GM12878 (cell line): ENCODE results near the gene YTHDC1. TPM values are rescaled to one million over a fixed set of nuclear protein-coding genes. Genes with fewer than 3 reads are reported as not detected.

Source experiments
- ATAC-seq: fragments of 200-7000 bp; cut with Tn5 transposase; 3 replicates; pipeline ENCODE4 v1.9.1; 2020; ENCODE audit warnings: mild to moderate bottlenecking, moderate library complexity
- BruUV-seq: library from RNA; stranded (reverse); fragments of 400-500 nt; replicated peaks from 2 replicates; lab custom pipeline; 2021; lab: Mats Ljungman, UMichigan
- CTCF ChIA-PET: fragments of 300-600 bp; sonication (Branson Sonifier 250); formaldehyde crosslinking; extraction: SDS; loops from one replicate; lab custom pipeline; 2021; ENCODE audit warnings: inconsistent platforms; lab: Yijun Ruan, JAX
- POLR2A ChIA-PET: fragments of 350-600 bp; formaldehyde crosslinking; extraction: SDS; loops from one replicate; lab custom pipeline; 2021; ENCODE audit warnings: inconsistent platforms; lab: Charles Lee
- RAD21 ChIA-PET: fragments of 300-600 bp; sonication (Branson Sonifier 250); formaldehyde crosslinking; loops from one replicate; lab custom pipeline; 2023; ENCODE audit warnings: antibody characterized with exemption; ENCODE audit not compliant: unreplicated experiment; lab: Charles Lee
- SMC1A ChIA-PET: fragments of 300-600 bp; sonication (Branson Sonifier 250); formaldehyde crosslinking; loops from one replicate; lab custom pipeline; 2023; ENCODE audit not compliant: unreplicated experiment, uncharacterized antibody; lab: Charles Lee
- DNase-seq: peaks from one replicate; pipeline ENCODE4 v3.0.0-alpha.2; 2011; ENCODE audit warnings: low read depth, low spot score
- FAIRE-seq: peaks from 3 replicates; lab custom pipeline; 2011; peaks lifted over from hg19 to GRCh38; lab: Jason Lieb, UNC
- H2AFZ ChIP-seq: 2 replicates; pipeline ENCODE4 v1.6.0; 2011; ENCODE audit warnings: low read depth, low read length, control low read depth; ENCODE audit not compliant: control insufficient read depth
- H3K27ac ChIP-seq: 2 replicates; pipeline ENCODE4 v1.5.1; 2011; ENCODE audit warnings: control low read depth; ENCODE audit not compliant: control insufficient read depth, insufficient read depth
- H3K27me3 ChIP-seq, 2 experiments: replicated peaks in 1 of 2; 2 replicates each; pipeline versions ENCODE4 v1.6.0 to v1.6.1; 2011; ENCODE audit warnings: low read length in 1 of 2; ENCODE audit not compliant: control insufficient read depth in 2 of 2, insufficient read depth in 2 of 2
- H3K36me3 ChIP-seq, 2 experiments: 2 replicates each; pipeline ENCODE4 v1.5.1; 2011; ENCODE audit warnings: low read length in 1 of 2; ENCODE audit not compliant: control insufficient read depth in 2 of 2, insufficient read depth in 2 of 2
- H3K4me1 ChIP-seq: 2 replicates; pipeline ENCODE4 v1.6.1; 2011; ENCODE audit warnings: mild to moderate bottlenecking, low read length, moderate library complexity, mixed read lengths; ENCODE audit not compliant: control insufficient read depth, insufficient read depth
- H3K4me2 ChIP-seq: 2 replicates; pipeline ENCODE4 v1.6.0; 2011; ENCODE audit warnings: control low read depth; ENCODE audit not compliant: control insufficient read depth, insufficient read depth
- H3K4me3 ChIP-seq: fragments of 200-600 bp; sonication (generic); 2 replicates; pipeline ENCODE4 v1.5.1; 2016
- H3K79me2 ChIP-seq: 2 replicates; pipeline ENCODE4 v1.6.0; 2011; ENCODE audit warnings: low read length; ENCODE audit not compliant: control insufficient read depth, insufficient read depth
- H3K9ac ChIP-seq: 2 replicates; pipeline ENCODE4 v1.8.0; 2011; ENCODE audit warnings: low read length, control low read depth, mixed read lengths; ENCODE audit not compliant: control insufficient read depth, insufficient read depth
- H3K9me3 ChIP-seq: replicated peaks from 3 replicates; pipeline ENCODE4 v1.5.1; 2011; ENCODE audit warnings: mild to moderate bottlenecking, low read length; ENCODE audit not compliant: control insufficient read depth, insufficient read depth
- H4K20me1 ChIP-seq: 2 replicates; pipeline ENCODE4 v1.6.0; 2011; ENCODE audit not compliant: control insufficient read depth, insufficient read depth
- CHD1 ChIP-seq: IDR thresholded peaks from 2 replicates; pipeline ENCODE4 v1.6.1; 2012; ENCODE audit warnings: low read depth, low read length, improper control_type of control experiment
- DPF2 ChIP-seq: fragments of 450-650 bp; IDR thresholded peaks from 2 replicates; pipeline ENCODE4 v1.6.1; 2017; ENCODE audit warnings: mild to moderate bottlenecking
- E2F8 ChIP-seq: fragments of 450-650 bp; IDR thresholded peaks from 2 replicates; pipeline ENCODE4 v1.6.1; 2018; ENCODE audit warnings: mild to moderate bottlenecking, low read depth, moderate library complexity; ENCODE audit not compliant: partially characterized antibody
- EED ChIP-seq: sonication (generic); IDR thresholded peaks from 2 replicates; pipeline ENCODE4 v1.6.1; 2016; ENCODE audit warnings: antibody characterized with exemption, low read depth
- IKZF2 ChIP-seq, 2 experiments: fragments of 450-650 bp; IDR thresholded peaks; 2 replicates each; pipeline ENCODE4 v1.6.1; 2017; ENCODE audit warnings: mild to moderate bottlenecking in 2 of 2, moderate library complexity in 2 of 2
- PAX5 ChIP-seq: IDR thresholded peaks from 2 replicates; pipeline ENCODE4 v1.6.1; 2011; ENCODE audit warnings: low read depth, low read length, borderline replicate concordance
- SREBF2 ChIP-seq: IDR thresholded peaks from 2 replicates; pipeline ENCODE4 v1.6.1; 2012; ENCODE audit warnings: mild to moderate bottlenecking, low read length
- WRNIP1 ChIP-seq: IDR thresholded peaks from 2 replicates; pipeline ENCODE4 v1.6.1; 2011; ENCODE audit warnings: low read depth, low read length, improper control_type of control experiment, borderline replicate concordance
- WGBS: methylation state at CpG from one replicate; pipeline ENCODE4 v1.1.6; 2016; ENCODE audit warnings: low lambda C conversion rate; ENCODE audit not compliant: insufficient replicate concordance, insufficient coverage; ENCODE audit errors: missing lambda C conversion rate; 5-methylcytosine and 5-hydroxymethylcytosine counted together
- in situ Hi-C: fragments of 300-500 bp; cut with MboI; formaldehyde crosslinking; loops from 9 replicates; pipeline ENCODE4 v1.14.3; 2018; ENCODE audit warnings: mixed read lengths
- intact Hi-C: fragments of 100-400 bp; cut with micrococcal nuclease; formaldehyde crosslinking; loops from one replicate; pipeline ENCODE4 v1.14.2; 2022; ENCODE audit not compliant: unreplicated experiment
- polyA plus RNA-seq, 11 experiments: library from polyadenylated mRNA; depleted of rRNA in 4 of 11; unstranded in 6 of 11; stranded (reverse) in 5 of 11; fragments of >200 nt; fragmentation: Nextera tagmentation in 4 of 11; fragmentation: Illumina TruSeq in 1 of 11; extraction: Ambion mirVana in 4 of 11; extraction: Trizol in 1 of 11; gene quantifications; 1 replicate in 1 of 11; 2 replicates in 10 of 11; pipeline versions ENCODE4 v1.2.1 to v1.2.3, GENCODE V29; 2011 to 2016; ENCODE audit warnings: inconsistent platforms in 2 of 11, missing spikeins in 2 of 11, low read depth in 1 of 11
- total RNA-seq, 4 experiments: library from RNA; depleted of rRNA in 3 of 4; stranded (reverse); fragments of >200 nt in 3 of 4; fragmentation: Illumina TruSeq in 1 of 4; extraction: Trizol in 1 of 4; gene quantifications; 2 replicates each; pipeline versions ENCODE4 v1.2.1 to v1.2.3, GENCODE V29; 2013 to 2021

YTHDC1 gene
- total and polyA plus RNA-seq, 10 of the 15 experiments (the other 5 are each of a cell fraction or from before 2014, with no cell fraction given), result 18.7 to 83.2 (median 47.5) TPM

- ATAC-seq (peak; percentile 61), FAIRE-seq (peak; percentile 18), DNase-seq (no peak)
- H3K9me3 ChIP-seq, result no peaks in the 10 kb centered on the region
- H3K27ac ChIP-seq, result no peak overlapping the region
- H3K4me3 ChIP-seq, result no peak overlapping the region
- CTCF ChIA-PET, result interaction anchor here (1.0 to 1.4 kb wide), 2 partner anchors 12 to 28 kb away, joined by 3 read pairs; no protein-coding TSS in a partner anchor
- no peaks in the 10 kb centered on the region for H3K4me1 ChIP-seq
- BruUV-seq, result no TSS peak
- intact Hi-C loops, result no loop called here
- RAD21 ChIA-PET, result no interaction called here
- whole genome bisulfite sequencing, result 56% methylated on average over 9 of the region's 9 CpGs
- H3K27me3 ChIP-seq, result no peaks in the 10 kb centered on the region
- SMC1A ChIA-PET, result interaction anchor here (0.9 to 1.0 kb wide), 2 partner anchors 11 to 27 kb away, joined by 3 to 4 read pairs; no protein-coding TSS in a partner anchor
- in situ Hi-C loops, result no loop called here
- H4K20me1 ChIP-seq, result no peaks in the 10 kb centered on the region
- H3K9ac ChIP-seq, result no peak overlapping the region
- no peak overlapping the region for H3K4me2 ChIP-seq
- H3K79me2 ChIP-seq, result no peaks in the 10 kb centered on the region
- POLR2A ChIA-PET, result interaction anchor here (0.6 kb wide), 1 partner anchor 9 kb away, joined by 4 read pairs; no protein-coding TSS in a partner anchor
- TF ChIP-seq PAX5, result no peak
- no peak for TF ChIP-seq IKZF2 (IDR thresholded peaks at IDR 0.05)
- TF ChIP-seq WRNIP1, result no peak
- no peak for TF ChIP-seq DPF2
- no peak for TF ChIP-seq E2F8
- no peak for TF ChIP-seq EED
- no peak for TF ChIP-seq SREBF2
- no peak for TF ChIP-seq CHD1
- H2AFZ ChIP-seq, result no peak overlapping the region
- no peaks in the 10 kb centered on the region for H3K36me3 ChIP-seq
Observed at GRCh38 chr4:68299492-68300457, 50.1 kb downstream of the YTHDC1 start.
